Neutrophil (primary cell): ENCODE data around the gene CBR1.

Source experiments
- H3K27ac ChIP-seq: fragments of 200-600 bp; sonication (generic); 2 replicates; pipeline ENCODE4 v1.5.1; 2016; ENCODE audit warnings: mild to moderate bottlenecking, moderate library complexity
- H3K27me3 ChIP-seq: fragments of 200-600 bp; sonication (generic); 2 replicates; pipeline ENCODE4 v1.6.0; 2016; ENCODE audit warnings: mild to moderate bottlenecking
- H3K36me3 ChIP-seq: fragments of 200-600 bp; sonication (generic); 2 replicates; pipeline ENCODE4 v1.5.1; 2017
- H3K4me1 ChIP-seq, 2 experiments: fragments of 200-600 bp in 1 of 2; sonication (generic) in 1 of 2; 1 replicate in 1 of 2; 2 replicates in 1 of 2; pipeline versions ENCODE4 v1.5.1 to v1.6.1; 2013 to 2016; ENCODE audit warnings: low read depth in 1 of 2, low read length in 1 of 2, mild to moderate bottlenecking in 1 of 2, moderate library complexity in 1 of 2; ENCODE audit not compliant: control insufficient read depth in 1 of 2, insufficient read depth in 1 of 2
- H3K4me3 ChIP-seq, 2 experiments: fragments of 200-600 bp in 1 of 2; sonication (generic) in 1 of 2; 1 replicate in 1 of 2; 2 replicates in 1 of 2; pipeline ENCODE4 v1.5.1; 2013 to 2016; ENCODE audit warnings: low read depth in 1 of 2, low read length in 1 of 2, mild to moderate bottlenecking in 1 of 2, moderate library complexity in 1 of 2
- H3K9me3 ChIP-seq: fragments of 200-600 bp; sonication (generic); 2 replicates; pipeline ENCODE4 v1.5.1; 2016
- TF ChIP-seq, protein P1 (sequence below): fragments of 200-600 bp; sonication (generic); IDR thresholded peaks from 2 replicates; pipeline ENCODE4 v1.5.1; 2016; ENCODE audit warnings: antibody characterized with exemption

The CBR1 gene

DNA sequence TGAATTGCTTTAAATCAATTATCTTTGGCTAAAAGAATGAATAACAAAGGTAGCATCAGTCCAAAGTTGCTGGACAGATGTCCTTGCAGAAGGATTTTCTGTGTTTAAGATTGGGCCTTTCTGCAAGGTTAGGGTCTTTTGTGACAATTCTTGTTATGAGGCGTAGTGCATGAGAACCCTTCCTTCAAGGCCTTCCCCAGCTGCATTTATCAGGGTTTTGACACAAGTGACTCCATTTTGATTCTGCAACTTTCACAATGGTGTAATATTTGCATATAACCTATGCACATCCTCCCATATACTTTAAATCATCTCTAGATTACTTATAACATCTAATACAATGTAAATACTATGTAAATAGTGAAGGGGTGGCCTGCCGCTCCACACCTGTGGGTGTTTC lies 8.4 kb upstream of the CBR1 start:
- Histone ChIP-seq H3K4me1 (peaks cover 13 to 17% of the 10 kb centered on the region in 2 experiments), H3K27me3 (no peaks in the 10 kb centered on the region), H3K4me3 (no peak overlapping the region), H3K27ac (no peak overlapping the region), H3K9me3 (no peaks in the 10 kb centered on the region), H3K36me3 (peaks cover 13% of the 10 kb centered on the region)
- TF ChIP-seq, protein P1, sequence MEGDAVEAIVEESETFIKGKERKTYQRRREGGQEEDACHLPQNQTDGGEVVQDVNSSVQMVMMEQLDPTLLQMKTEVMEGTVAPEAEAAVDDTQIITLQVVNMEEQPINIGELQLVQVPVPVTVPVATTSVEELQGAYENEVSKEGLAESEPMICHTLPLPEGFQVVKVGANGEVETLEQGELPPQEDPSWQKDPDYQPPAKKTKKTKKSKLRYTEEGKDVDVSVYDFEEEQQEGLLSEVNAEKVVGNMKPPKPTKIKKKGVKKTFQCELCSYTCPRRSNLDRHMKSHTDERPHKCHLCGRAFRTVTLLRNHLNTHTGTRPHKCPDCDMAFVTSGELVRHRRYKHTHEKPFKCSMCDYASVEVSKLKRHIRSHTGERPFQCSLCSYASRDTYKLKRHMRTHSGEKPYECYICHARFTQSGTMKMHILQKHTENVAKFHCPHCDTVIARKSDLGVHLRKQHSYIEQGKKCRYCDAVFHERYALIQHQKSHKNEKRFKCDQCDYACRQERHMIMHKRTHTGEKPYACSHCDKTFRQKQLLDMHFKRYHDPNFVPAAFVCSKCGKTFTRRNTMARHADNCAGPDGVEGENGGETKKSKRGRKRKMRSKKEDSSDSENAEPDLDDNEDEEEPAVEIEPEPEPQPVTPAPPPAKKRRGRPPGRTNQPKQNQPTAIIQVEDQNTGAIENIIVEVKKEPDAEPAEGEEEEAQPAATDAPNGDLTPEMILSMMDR = no peak

DNA sequence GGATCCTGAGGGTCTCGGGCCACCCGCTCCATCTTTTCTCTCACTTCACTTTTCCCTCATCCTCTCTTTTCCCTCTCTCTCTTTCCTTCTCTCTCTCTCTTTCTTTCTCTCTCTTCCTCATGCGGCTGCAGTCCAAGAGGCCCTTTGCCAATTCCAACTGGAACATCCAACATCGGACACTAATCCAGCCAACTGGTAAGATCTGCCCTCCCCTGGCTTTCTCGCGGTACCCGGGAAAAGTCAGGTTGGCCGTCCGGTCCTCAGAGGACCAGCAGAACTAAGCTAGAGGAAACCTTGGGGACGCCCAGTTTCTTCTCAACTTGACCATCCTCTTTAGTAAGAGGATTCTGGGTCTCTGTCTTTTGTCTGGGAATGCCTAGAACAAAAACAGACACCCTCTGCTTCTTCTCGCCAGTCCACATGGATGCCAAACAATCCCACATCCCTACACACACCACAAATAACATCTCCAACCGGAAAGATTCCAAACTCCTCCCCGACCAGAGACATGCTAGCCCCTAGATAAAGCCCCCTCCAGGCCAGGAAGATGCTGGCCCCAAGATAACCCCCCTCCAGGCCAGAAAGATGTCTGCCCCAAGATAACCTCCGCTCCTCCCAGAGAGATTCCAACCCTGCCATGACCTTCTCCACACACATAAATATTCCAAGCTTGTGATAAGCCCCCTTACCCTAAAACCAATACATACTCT lies 6.3 kb upstream of the CBR1 start:
- H3K9me3 ChIP-seq = no peaks in the 10 kb centered on the region
- TF ChIP-seq, protein P1 = no peak
- no peaks in the 10 kb centered on the region for H3K27me3 ChIP-seq
- no peaks in the 10 kb centered on the region for H3K36me3 ChIP-seq
- no peak overlapping the region for H3K4me3 ChIP-seq
- peaks cover 13 to 17% of the 10 kb centered on the region in 2 experiments for H3K4me1 ChIP-seq
- no peak overlapping the region for H3K27ac ChIP-seq

DNA sequence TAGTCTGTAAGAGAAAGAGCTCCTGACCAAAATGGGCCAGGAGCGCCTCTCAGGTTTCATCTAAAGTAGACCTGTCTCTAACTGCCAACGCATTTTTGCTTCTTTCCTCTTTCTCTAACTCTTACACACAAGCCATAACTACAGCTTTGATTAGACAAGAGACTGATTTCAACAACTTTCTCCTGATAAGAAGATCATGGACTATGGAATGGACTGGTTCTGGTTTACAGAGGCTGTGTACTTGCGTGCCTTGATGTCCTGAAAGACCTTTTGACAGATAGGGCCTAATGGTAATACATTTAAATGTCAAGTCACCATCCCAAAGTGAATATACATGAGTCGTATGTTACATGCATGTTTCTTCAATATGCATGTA lies 5.8 kb upstream of the CBR1 start:
- Histone ChIP-seq H3K27ac (no peak overlapping the region), H3K27me3 (no peaks in the 10 kb centered on the region), H3K36me3 (no peaks in the 10 kb centered on the region), H3K4me3 (no peak overlapping the region), H3K4me1 (peaks cover 13 to 18% of the 10 kb centered on the region in 2 experiments), H3K9me3 (no peaks in the 10 kb centered on the region)
- TF ChIP-seq, protein P1 = no peak

DNA sequence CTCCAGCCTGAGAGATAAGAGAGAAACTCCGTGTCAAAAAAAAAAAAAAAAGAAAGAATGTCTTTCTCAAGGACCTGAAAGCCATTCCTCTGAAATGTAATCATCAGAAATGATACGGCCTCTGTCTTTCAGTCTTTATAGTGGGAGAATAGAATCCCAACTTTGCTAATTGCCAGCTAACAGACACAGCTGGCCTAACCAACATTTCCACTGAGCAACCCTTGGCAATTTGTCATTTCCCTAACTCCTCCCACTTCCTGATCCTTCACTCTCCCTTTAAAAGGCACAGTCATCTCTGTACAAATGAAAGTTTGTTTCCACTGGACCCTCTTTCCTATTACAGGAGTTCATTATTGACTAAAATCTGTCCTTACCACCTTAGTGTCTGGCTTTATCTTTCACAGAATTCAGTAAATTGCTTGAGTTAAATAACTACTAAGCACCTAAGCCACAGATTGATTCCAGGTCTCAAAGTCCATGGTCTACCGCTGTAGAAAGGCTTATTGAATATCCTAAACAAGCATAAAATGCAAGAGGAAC lies 4.3 kb upstream of the CBR1 start:
- no peak overlapping the region for H3K4me3 ChIP-seq
- no peak overlapping the region for H3K27ac ChIP-seq
- peaks cover 17 to 21% of the 10 kb centered on the region in 2 experiments for H3K4me1 ChIP-seq
- no peaks in the 10 kb centered on the region for H3K9me3 ChIP-seq
- H3K36me3 ChIP-seq = no peaks in the 10 kb centered on the region
- no peaks in the 10 kb centered on the region for H3K27me3 ChIP-seq
- TF ChIP-seq, protein P1 = no peak

DNA sequence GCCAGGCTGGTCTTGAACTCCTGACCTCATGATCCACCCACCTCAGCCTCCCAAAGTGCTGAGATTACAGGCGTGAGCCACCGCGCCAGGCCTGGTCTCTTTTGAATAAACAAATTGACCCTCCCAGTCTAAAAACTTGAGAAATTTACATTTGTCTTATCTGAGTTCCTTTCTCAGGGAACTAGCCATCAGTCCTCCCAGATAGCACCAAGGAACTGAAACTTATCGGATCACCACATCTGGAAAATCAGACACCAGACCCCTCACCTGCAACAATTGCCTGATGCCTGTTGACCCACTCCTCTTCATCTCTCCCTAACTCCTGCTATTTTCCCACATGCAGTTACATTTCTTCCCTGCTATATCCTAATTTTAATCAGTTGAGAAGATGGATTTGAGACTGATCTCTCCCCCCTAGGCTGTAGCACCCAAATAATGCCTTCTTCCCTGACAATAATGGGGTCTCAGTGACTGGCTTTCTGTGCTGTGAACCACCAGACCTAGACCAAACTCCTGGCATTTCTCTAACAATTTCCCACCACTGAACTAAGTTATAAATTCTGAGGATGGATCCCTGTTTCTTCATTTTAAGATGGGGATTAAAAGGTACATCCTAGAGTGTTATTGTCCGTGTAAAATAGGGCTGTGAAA lies 951 bp upstream of the CBR1 start:
- Histone ChIP-seq H3K27ac (peak overlapping the region; percentile 68), H3K9me3 (no peaks in the 10 kb centered on the region), H3K4me1 (peaks cover 12 to 15% of the 10 kb centered on the region in 2 experiments), H3K4me3 (peak overlapping the region; percentile 92 to 96), H3K27me3 (no peaks in the 10 kb centered on the region), H3K36me3 (no peaks in the 10 kb centered on the region)
- TF ChIP-seq, protein P1 = no peak
